ENCODE data around the gene IFI27L1. TPM values are rescaled to one million over a fixed set of nuclear protein-coding genes. Genes with fewer than 3 reads are reported as not detected.
A peak's percentile ranks its signal among the peaks of the same experiment; 100 is the strongest.
"Not testable (repeated sequence)": the region's sequence is repeated elsewhere in the genome, so short reads cannot be mapped to it uniquely, and the experiment has no call there.

IFI27L1 gene
- total RNA-seq, 1 experiment from 2014 or later = 8.9 TPM

DNA sequence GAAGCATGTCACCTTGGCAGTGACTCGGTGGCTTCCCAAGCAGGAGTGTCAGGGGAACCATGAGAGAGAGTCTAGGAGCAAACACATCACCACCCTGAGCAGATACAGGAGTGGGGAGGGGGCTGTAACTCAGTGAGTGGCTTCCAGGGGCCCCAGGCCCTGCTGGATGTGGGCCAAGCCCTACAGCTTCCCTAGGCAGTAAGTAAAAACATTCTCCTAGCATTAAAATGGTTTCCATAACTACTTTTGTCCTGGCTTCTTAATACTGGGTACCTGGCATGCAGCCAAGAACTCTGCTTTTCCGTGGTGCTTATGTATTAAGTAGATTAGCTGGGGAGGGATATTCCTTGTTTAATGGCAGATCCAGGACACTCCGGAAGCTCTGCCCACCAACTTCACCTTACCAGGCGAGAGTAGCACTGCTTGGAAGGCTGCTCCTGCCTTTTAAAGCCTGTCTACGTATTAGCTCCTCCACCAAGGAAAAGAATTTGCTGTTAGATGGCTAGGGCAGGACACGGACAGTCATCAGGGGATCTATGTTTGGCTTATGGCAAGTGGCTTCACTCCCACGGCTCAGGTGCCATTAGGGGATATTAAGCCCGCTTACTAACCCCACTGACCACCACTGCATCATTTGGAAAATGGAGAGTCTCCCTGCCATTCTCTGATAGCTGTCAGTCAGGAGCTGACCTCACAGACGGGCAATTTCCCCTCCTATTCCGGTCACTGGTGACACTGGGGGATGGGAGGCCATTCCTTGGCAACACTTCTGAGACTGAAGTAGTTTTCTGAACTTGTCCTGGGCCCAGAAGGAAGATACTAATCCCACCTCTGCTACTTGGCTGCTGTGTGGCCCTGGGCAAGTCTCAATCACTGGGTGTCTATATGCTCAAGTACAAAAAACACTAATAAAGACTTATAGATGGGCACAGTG, 32.2 kb upstream of the IFI27L1 start:
- no peak for DNase-seq (ENCODE audit: low read depth)

DNA sequence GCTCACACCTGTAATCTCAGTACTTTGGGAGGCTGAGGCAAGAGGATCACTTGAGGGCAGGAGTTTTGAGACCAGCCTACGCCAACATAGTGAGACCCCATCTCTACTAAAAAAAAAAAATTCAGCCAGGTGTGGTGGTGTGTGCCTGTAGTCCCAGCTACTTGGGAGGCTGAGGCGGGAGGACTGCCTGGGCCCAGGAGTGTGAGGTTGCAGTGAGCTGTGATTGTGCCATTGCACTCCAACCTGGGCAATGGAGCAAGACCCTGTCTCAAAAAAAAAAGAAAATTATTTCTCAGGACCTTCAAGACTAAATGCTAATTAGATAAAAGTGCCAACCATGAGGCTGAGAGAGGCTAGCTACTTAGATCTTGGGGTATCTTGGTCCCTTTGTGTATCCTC, 31.5 kb upstream of the IFI27L1 start:
- DNase-seq (ENCODE audit: low read depth) = no peak

GRCh38 chr14:94050231-94050880, 30.8 kb upstream of the IFI27L1 start:
- no peak for DNase-seq (ENCODE audit: low read depth)

DNA sequence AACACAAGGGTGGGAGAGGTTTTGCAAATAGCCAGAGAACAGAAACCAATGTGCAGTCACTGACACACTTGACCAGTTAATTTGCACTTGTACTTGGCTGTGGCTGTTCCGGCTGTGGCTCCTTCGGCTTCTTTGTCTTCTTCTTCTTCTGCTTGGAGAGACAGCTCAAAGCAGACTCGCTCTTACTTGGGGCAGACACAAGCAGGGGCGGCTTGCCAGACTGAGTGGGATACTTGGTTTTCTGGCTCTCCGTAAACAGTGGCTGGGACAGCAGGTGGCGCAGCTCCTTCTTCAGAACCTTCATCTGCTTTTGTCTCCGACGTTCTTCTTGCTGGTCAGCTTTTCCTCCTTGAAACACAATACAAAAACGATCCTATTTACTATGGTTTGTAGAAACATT, 30.0 kb upstream of the IFI27L1 start:
- no peak for DNase-seq (ENCODE audit: low read depth)

DNA sequence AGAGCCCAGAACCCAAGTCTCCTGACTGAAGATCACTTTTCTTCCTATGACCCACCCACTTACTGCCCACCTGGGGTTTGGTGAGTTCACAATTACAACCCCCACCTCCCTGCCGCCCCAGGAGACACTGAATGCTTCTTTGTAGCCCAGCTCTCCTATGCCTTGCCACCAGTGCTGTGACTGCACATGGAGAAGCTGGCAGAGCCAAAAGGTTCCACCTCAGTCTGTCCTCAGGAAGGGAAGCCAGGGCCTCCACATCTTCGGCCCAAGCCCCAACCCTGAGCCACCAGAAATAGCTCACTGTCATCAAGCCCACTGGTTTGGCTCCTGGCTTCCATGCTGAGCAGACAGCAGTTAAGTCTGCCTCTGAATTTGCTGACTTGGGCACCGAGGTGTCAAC, 29.3 kb upstream of the IFI27L1 start:
- no peak for DNase-seq (ENCODE audit: low read depth)

- DNase-seq (ENCODE audit: low read depth) = no peak
Observed at GRCh38 chr14:94052199-94052598, 28.9 kb upstream of the IFI27L1 start.

DNA sequence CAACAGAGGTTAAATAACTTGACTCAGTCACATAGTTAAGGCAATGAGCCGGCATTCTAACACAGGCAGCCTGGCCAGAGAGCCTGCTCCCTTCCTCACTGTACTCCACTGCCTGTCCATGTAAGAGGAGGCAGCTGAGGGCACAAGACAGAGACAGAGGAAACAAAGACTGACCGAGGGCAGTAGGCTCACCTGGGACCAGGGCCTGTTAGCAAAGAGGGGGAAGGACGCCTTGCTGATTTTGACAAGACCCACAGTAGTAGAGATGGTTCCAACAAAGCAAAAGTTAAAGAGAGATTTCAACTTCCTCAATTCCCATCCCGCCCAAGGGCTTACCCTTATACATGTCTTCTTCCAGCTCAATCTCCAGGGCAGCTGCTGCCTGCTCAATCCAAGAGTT, 28.4 kb upstream of the IFI27L1 start:
- DNase-seq (ENCODE audit: low read depth) = no peak

DNA sequence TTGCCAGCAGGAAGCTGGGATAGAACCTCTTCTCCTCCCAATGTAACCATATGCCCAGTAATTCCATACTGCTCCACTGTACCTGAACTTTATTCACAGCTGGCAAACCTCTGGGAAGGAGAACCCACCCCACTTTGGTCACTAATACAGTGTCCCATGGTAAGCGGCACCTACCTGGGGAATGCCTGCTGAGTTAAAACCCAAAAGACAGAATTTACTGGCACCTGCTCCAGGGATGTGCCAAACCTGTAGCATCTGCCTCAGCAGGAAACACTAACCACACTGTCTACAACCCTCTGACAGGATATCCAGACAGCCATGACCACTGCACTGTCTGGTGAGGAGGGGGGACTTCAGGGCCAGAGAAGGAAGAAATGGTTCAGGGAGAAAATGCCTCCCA, 26.7 kb upstream of the IFI27L1 start:
- DNase-seq (ENCODE audit: low read depth) = no peak

- no peak for DNase-seq (ENCODE audit: low read depth)
Observed at GRCh38 chr14:94054936-94055335, 26.2 kb upstream of the IFI27L1 start.

- DNase-seq (ENCODE audit: low read depth) = peak; percentile 29
Observed at GRCh38 chr14:94056579-94057308, 24.4 kb upstream of the IFI27L1 start.

DNA sequence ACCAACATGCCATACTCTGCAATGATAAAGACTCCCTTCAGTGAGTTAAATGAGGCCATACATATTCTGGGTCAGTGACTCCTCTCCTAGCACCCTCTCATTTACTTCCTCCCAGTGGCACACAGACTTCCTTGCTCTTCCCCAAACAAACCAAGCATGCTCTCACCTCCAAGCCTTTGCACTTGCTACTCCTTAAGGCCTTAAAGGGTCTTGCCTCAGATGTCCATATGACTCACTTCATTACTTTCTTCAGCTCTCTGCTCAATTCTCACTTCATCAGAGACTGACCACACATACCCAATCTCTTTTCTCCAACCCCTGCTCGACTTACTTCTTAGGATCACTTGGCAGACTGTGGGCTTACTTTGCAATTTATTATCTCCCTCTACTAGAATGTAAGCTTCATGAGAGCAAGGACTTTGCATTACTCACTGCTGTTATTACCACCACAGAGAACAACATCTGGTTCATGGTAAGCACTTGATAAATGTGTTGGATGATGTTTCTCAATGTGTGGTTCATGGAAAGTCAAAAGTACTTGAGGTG, 22.9 kb upstream of the IFI27L1 start:
- no peak for DNase-seq (ENCODE audit: low read depth)

DNA sequence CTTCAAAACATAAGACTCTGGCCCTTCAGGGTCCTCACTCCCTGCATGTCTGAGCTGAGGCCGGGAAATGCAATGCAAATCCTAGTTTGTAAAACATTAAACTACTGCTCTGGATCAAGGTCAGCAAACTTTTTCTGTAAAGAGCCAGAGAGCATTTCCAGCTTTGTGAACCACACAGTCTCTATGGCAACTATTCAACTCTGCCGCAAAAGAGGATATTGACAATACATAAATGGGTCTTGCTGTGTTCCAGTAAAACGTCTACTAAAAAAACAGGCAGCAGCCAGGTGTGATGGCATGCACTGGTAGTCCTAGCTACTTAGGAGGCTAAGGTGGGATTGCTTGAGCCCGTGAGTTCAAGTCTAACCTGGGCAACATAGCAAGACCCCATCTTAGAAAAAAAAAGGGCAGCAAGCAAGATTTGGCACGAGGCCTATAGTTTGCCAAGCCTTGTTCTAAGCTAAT, 22.4 kb upstream of the IFI27L1 start:
- no peak for DNase-seq (ENCODE audit: low read depth)

DNA sequence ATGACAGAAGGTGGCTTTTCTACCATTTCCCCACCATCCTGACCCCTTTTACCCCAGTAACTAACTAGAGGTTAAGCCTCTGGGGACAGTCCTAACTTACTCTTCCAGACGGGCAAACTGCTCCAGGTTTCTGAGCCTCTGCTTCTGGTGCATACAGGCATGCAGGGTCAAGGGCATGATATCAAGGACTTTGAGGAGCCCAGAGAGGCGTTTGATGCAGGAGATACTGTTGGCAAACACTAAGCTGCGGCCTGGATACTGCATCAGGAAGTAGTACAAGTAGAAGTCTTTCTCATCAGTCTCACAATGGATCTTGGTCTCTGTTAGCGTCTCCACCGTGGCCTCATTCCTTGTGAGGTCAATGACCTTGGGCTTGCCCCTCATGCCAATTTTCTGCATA, 21.1 kb upstream of the IFI27L1 start:
- no peak for DNase-seq (ENCODE audit: low read depth)

DNA sequence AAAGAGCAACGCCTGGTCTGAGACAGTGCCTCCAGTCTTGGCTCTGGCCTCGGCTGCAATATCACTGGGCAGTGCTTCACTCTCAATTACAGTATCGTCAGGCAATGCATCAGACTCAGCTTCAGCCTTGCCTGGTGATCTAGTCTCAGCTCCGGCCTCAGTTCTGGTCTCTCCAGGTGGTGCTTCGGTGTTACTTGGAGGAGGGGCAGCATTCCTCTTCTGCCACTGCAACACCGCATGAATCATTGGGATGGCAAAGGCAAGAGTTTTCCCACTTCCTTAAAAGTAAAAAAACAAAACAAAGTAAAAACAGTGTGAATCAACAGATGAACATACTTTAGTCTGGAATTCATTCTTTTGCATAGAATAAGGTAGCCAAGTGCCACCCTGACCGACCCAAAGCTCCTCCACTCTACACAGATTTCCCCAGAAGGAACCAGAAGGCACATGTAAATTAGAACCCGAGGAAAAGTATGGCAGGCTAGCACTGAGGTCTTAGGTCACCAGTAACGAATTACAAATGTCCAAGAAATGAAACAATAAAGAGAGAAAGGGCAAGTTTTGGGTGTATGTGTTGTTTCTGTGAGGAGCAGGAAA, 18.7 kb upstream of the IFI27L1 start:
- no peak for DNase-seq (ENCODE audit: low read depth)

GRCh38 chr14:94066089-94066676, 14.9 kb upstream of the IFI27L1 start:
- DNase-seq (ENCODE audit: low read depth) = no peak

GRCh38 chr14:94072076-94072475, 9.0 kb upstream of the IFI27L1 start:
- DNase-seq (ENCODE audit: low read depth) = not testable (repeated sequence)

DNA sequence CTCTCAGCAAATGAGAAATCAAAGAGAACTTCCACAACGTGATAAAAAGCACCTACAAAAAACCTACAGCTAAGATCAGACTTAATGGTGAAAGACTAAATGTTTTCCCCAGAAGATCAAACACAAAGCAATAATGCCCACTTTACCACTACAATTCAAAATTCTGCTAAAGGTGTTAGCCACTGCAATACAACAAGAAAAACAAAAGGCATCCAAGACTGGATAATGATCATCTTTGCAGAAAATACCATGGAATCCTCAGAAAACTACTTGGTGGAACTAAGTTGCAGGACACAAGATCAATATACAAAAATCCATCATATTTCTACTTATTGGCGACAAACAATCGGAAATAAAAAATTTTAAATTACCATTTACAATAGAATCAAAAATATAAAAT, 6.6 kb upstream of the IFI27L1 start:
- DNase-seq (ENCODE audit: low read depth) = no peak

GRCh38 chr14:94075008-94075407, 6.1 kb upstream of the IFI27L1 start:
- DNase-seq (ENCODE audit: low read depth) = no peak

GRCh38 chr14:94077111-94077821, 3.8 kb upstream of the IFI27L1 start:
- no peak for DNase-seq (ENCODE audit: low read depth)

DNA sequence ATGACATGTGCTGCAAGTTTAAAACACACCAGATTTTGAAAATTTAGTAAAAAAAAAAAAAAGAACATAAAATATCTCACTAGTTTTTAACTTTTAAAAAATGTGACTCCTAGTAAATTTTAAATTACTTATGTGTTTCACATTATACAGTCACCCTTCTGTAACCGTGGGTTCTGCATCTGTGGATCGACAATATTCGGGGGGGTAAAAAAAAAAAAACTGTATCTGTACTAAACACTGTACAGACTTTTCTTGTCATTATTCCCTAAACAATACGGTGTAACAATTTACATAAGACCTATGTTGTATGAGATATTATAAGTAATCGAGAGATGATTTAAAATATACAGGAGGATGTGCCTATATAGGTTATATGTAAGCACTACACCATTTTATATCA, 3.3 kb upstream of the IFI27L1 start:
- no peak for DNase-seq (ENCODE audit: low read depth)
